CD4-positive, alpha-beta T cell (primary cell): ENCODE data around the gene OLAH. TPM values are rescaled to one million over a fixed set of nuclear protein-coding genes. Genes with fewer than 3 reads are reported as not detected.

ENCODE experiments used
- ATAC-seq: fragments of 200-7000 bp; cut with Tn5 transposase; one replicate; pipeline ENCODE4 v1.10.0; 2022; ENCODE audit warnings: mild to moderate bottlenecking; ENCODE audit not compliant: poor library complexity
- CTCF ChIA-PET: fragments of 350-600 bp; sonication (Branson Sonifier 250); formaldehyde crosslinking; loops from one replicate; lab custom pipeline; 2021; ENCODE audit warnings: antibody characterized with exemption, inconsistent platforms; lab: Charles Lee
- POLR2A ChIA-PET: fragments of 350-600 bp; sonication (Branson Sonifier 250); formaldehyde crosslinking; loops from one replicate; lab custom pipeline; 2021; ENCODE audit warnings: antibody characterized with exemption, inconsistent platforms; lab: Charles Lee
- DNase-seq, 14 experiments: peaks; one replicate each; pipeline ENCODE4 v3.0.0-alpha.2; 2013 to 2020; ENCODE audit warnings: mixed read lengths in 2 of 14
- H3K27ac ChIP-seq, 2 donors: one replicate each; pipeline versions ENCODE4 v1.5.1 to v1.7.0; 2013; ENCODE audit warnings: low read length in 2 of 2, low read depth in 1 of 2, mild to moderate bottlenecking in 1 of 2
- H3K27me3 ChIP-seq, 2 experiments: 1 replicate in 1 of 2; 2 replicates in 1 of 2; pipeline versions ENCODE4 v1.6.1 to v1.7.0; 2013; ENCODE audit warnings: low read length in 2 of 2, control low read depth in 1 of 2, mild to moderate bottlenecking in 1 of 2, moderate library complexity in 1 of 2; ENCODE audit not compliant: insufficient read depth in 2 of 2, control insufficient read depth in 1 of 2
- H3K36me3 ChIP-seq: one replicate; pipeline ENCODE4 v1.6.1; 2013; ENCODE audit warnings: low read length, control low read depth; ENCODE audit not compliant: insufficient read depth
- H3K4me1 ChIP-seq: one replicate; pipeline ENCODE4 v1.6.1; 2013; ENCODE audit warnings: low read length, control low read depth; ENCODE audit not compliant: insufficient read depth
- H3K4me3 ChIP-seq: one replicate; pipeline ENCODE4 v1.5.1; 2013; ENCODE audit warnings: mild to moderate bottlenecking, low read length, moderate library complexity
- H3K9me3 ChIP-seq, 2 experiments: 1 replicate in 1 of 2; 2 replicates in 1 of 2; pipeline versions ENCODE4 v1.6.1 to v1.7.0; 2013; ENCODE audit warnings: low read length in 2 of 2, mild to moderate bottlenecking in 2 of 2, control low read depth in 1 of 2, moderate library complexity in 1 of 2; ENCODE audit not compliant: control insufficient read depth in 1 of 2, insufficient read depth in 1 of 2
- H3K27ac Mint-ChIP-seq: one replicate; pipeline ENCODE4 v1.8.0; 2020; ENCODE audit warnings: mixed read lengths
- H3K27me3 Mint-ChIP-seq: one replicate; pipeline ENCODE4 v1.8.0; 2021; ENCODE audit warnings: mixed read lengths
- H3K36me3 Mint-ChIP-seq: one replicate; pipeline ENCODE4 v1.8.0; 2021; ENCODE audit warnings: low read depth, mixed read lengths
- H3K4me1 Mint-ChIP-seq: one replicate; pipeline ENCODE4 v1.8.0; 2021; ENCODE audit warnings: low read depth, mixed read lengths
- H3K4me3 Mint-ChIP-seq: one replicate; pipeline ENCODE4 v1.8.0; 2020; ENCODE audit warnings: mild to moderate bottlenecking, mixed read lengths
- H3K9me3 Mint-ChIP-seq: one replicate; pipeline ENCODE4 v1.8.0; 2020; ENCODE audit warnings: mixed read lengths
- CTCF ChIP-seq: fragments of 200-600 bp; IDR thresholded peaks from one replicate; pipeline ENCODE4 v1.8.0; 2022; ENCODE audit warnings: antibody characterized with exemption, mild to moderate bottlenecking
- intact Hi-C, 2 experiments: fragments of 100-400 bp; cut with DNase I in 1 of 2; cut with micrococcal nuclease in 1 of 2; formaldehyde crosslinking; loops; one replicate each; pipeline versions ENCODE4 v1.15.1 to v1.9.0; 2023 to 2025; cut with DNase I, micrococcal nuclease
- total RNA-seq, 174 experiments: library from RNA in 2 of 174; stranded (reverse) in 2 of 174; gene quantifications; one replicate each; pipeline ENCODE4 v1.2.3 and lab custom pipeline; 2021 to 2026

The OLAH gene
- total RNA-seq, 2 experiments from 2014 or later, result 0.22 to 0.34 TPM

- Histone ChIP-seq H3K27me3 (no peaks in the 10 kb centered on the region), H3K27ac (no peak overlapping the region), H3K4me1 (no peaks in the 10 kb centered on the region), H3K9me3 (no peaks in the 10 kb centered on the region), H3K4me3 (no peak overlapping the region), H3K36me3 (no peaks in the 10 kb centered on the region)
- CTCF ChIA-PET, result no interaction called here
- Mint-ChIP-seq H3K4me3 (no peak overlapping the region), H3K27me3 (no peaks in the 10 kb centered on the region), H3K4me1 (no peaks in the 10 kb centered on the region), H3K36me3 (no peaks in the 10 kb centered on the region), H3K9me3 (no peaks in the 10 kb centered on the region), H3K27ac (no peak overlapping the region)
- TF ChIP-seq CTCF, result no peak
- no peak for DNase-seq
- POLR2A ChIA-PET, result no interaction called here
- ATAC-seq, result no peak
- intact Hi-C loops, result no loop called here
Observed at GRCh38 chr10:15075421-15075820, 31.7 kb downstream of the OLAH start.

GRCh38 chr10:15083674-15084501 lies 40.1 kb downstream of the OLAH start:
- H3K27me3 Mint-ChIP-seq, result no peaks in the 10 kb centered on the region
- CTCF ChIA-PET, result no interaction called here
- no peaks in the 10 kb centered on the region for H3K36me3 ChIP-seq

GRCh38 chr10:15084502-15084922 lies 40.8 kb downstream of the OLAH start:
- POLR2A ChIA-PET, result interaction anchor here (0.9 to 1.4 kb wide), 3 partner anchors 21 to 131 kb away, joined by 3 to 4 read pairs (median 4); partner anchors contain the start of gene MEIG1
- CTCF ChIA-PET, result no interaction called here
- no peaks in the 10 kb centered on the region for H3K36me3 Mint-ChIP-seq
- H3K4me1 ChIP-seq, result peaks cover 13% of the 10 kb centered on the region
- peaks cover 22% of the 10 kb centered on the region for H3K4me1 Mint-ChIP-seq
- H3K27ac ChIP-seq, result no peak overlapping the region
- H3K4me3 Mint-ChIP-seq, result peak overlapping the region; percentile 82
- no peak overlapping the region for H3K4me3 ChIP-seq
- DNase-seq (peak in 4 of 14 experiments; percentile 57 to 77 (median 70)), ATAC-seq (peak; percentile 80)
- no peaks in the 10 kb centered on the region for H3K9me3 Mint-ChIP-seq
- TF ChIP-seq CTCF, result peak; percentile 49
- intact Hi-C loops, result loop anchor here in 1 of 2 experiments (10.0 kb wide), 1 partner anchor 890 kb away; no protein-coding TSS in a partner anchor
- H3K36me3 ChIP-seq, result no peaks in the 10 kb centered on the region
- no peaks in the 10 kb centered on the region for H3K9me3 ChIP-seq
- H3K27me3 Mint-ChIP-seq, result no peaks in the 10 kb centered on the region
- no peaks in the 10 kb centered on the region for H3K27me3 ChIP-seq
- peak overlapping the region; percentile 75 for H3K27ac Mint-ChIP-seq

More at GRCh38 chr10:15083674-15084501, 40.1 kb downstream of the OLAH start:
- intact Hi-C loops, result loop anchor here in 1 of 2 experiments (10.0 kb wide), 1 partner anchor 889 kb away; no protein-coding TSS in a partner anchor
- Mint-ChIP-seq H3K27ac (peak overlapping the region; percentile 75), H3K9me3 (no peaks in the 10 kb centered on the region), H3K4me3 (peak overlapping the region; percentile 82), H3K36me3 (no peaks in the 10 kb centered on the region), H3K4me1 (peaks cover 22% of the 10 kb centered on the region)
- H3K9me3 ChIP-seq, result no peaks in the 10 kb centered on the region
- H3K27ac ChIP-seq, result no peak overlapping the region
- POLR2A ChIA-PET, result interaction anchor here (1.0 to 1.4 kb wide), 2 partner anchors 125 to 131 kb away, joined by 4 read pairs; partner anchors contain the start of gene MEIG1
- DNase-seq, result no peak
- no peak for TF ChIP-seq CTCF
- ATAC-seq, result no peak
- no peak overlapping the region for H3K4me3 ChIP-seq
- H3K27me3 ChIP-seq, result no peaks in the 10 kb centered on the region
- H3K4me1 ChIP-seq, result peaks cover 10% of the 10 kb centered on the region
